Esophagus mucosa (tissue), 1 donor: Measurements from ENCODE around the gene MAP4K4. TPM values are rescaled to one million over a fixed set of nuclear protein-coding genes. Genes with fewer than 3 reads are reported as not detected.

Experiments used
- ATAC-seq: fragments of 200-7000 bp; cut with Tn5 transposase; one replicate; pipeline ENCODE4 v1.9.1; 2020
- total RNA-seq: library from RNA; stranded (reverse); gene quantifications from one replicate; pipeline ENCODE4 v1.2.4, GENCODE V29; 2023
- donor health status: DM: yes; HTN: yes; CAD: no.

The MAP4K4 gene
- total RNA-seq, 1 donor from 2014 or later = 62.9 TPM

DNA sequence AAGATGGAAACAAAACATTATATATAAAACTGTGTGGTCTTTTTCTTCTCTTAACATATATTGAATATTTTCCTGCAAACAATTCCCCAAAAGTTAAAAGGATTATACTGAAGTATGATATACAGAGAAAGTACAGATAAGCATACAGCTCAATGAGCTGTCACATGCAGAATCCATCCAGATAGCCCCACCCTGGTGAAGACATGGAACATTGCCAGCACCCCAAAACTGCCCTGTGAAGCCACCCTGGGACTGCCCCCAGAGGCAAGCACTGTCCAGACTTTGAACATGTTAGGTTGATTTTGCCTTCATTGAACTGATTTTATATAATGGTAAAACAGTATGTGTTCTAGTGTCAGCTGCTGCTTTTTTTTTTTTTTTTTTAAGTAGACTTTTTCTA, 182.0 kb downstream of the MAP4K4 start:
- ATAC-seq = no peak

DNA sequence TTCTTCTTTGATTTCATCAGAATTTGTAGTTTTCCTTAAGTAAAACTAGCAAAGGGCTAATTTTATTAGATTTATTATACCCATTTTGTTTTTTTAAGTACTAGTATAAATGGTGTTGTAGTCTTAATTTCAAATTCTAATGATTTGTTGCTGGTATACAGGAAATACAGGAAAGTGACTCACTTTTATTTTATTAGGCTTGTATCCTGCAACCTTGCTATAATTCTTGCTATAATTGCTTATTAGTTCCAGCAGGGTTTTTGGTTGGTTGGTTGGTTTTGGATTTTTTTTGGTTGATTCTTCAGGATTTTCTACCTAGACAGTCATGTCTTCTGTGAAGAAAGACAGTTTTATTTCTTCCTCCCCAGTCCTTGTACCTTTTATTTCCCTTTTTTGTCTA, 183.6 kb downstream of the MAP4K4 start:
- ATAC-seq = no peak

DNA sequence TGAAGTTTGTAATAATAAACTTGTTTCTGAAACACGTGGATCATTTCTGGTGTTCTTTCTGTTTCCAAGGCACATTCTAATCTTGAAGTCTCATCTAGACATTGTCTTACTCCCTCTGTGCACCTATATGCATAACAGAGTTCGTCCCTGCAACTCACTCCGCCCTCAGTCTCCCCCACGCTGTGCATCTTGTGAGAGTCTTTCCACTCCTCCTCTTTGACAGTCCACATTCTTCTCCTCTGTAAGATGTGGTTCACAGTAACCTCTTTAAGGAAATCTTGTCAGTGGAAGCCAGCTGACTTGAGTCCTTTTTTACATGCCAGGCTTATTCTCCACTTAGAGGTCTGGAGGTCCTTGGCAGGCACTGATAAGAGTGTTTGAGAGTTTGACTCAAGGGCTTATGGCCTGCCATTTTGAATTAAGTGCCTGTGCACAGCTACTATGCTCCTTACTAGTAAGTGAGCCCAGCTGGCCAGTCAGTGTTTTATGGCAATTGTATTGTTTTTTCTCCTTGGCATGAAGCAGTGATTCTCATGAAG, 185.3 kb downstream of the MAP4K4 start:
- no peak for ATAC-seq

DNA sequence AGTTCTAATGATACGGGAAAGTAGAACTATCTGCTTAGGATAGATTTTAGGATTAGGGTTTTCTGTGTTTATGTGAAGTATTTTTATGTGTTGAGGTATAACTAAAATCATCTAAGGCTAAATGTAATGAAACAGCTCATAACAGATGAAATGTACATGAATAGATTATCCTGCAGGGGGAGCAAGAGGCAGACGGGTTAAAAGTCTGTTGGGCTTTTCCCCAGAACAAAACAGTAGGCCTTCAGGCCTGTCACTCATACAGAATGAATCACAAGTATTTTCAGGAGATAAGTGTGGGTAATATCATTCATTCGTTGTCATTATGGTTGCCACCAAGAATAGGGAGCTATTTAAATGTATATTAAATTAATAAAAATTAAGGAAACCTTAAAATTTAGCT, 186.4 kb downstream of the MAP4K4 start:
- peak; percentile 84 for ATAC-seq

DNA sequence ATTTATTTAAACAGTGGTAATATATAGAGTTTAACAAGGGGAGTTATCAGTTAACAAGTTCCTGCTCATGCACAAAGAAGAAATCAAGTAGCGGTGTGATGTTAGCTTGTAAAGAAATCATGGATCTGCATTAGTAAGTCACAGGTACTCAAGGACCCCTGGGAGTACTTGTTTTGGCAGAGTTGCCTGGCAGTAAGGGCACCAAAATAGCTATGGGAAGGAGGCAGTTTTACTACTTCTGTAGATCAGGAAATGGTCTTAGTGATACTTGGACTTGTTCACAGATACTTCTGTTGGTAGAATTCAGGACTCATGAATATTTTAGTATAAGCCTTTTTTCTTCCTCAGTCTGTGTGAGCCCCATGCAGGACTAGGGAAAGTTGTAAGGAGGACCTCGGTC, 186.9 kb downstream of the MAP4K4 start:
- no peak for ATAC-seq

DNA sequence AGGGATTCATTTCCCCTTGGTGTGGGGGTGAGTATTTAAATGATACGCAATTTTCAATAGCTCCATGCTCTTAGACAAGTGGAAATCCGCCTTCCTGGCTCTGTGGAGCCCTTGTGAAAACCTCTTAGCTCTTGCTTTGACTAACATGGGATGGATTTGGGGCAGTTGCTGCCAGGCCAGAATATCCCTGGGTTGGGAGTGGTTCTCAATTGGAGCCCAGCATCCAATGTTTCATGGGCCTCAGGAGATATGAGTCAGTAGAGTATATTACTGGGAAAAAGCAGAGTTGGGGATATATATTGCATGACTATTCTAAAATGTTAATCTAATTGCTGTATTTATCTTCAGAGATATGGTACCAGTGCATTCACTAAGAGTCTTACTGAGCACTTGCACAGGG, 189.8 kb downstream of the MAP4K4 start:
- ATAC-seq = no peak

DNA sequence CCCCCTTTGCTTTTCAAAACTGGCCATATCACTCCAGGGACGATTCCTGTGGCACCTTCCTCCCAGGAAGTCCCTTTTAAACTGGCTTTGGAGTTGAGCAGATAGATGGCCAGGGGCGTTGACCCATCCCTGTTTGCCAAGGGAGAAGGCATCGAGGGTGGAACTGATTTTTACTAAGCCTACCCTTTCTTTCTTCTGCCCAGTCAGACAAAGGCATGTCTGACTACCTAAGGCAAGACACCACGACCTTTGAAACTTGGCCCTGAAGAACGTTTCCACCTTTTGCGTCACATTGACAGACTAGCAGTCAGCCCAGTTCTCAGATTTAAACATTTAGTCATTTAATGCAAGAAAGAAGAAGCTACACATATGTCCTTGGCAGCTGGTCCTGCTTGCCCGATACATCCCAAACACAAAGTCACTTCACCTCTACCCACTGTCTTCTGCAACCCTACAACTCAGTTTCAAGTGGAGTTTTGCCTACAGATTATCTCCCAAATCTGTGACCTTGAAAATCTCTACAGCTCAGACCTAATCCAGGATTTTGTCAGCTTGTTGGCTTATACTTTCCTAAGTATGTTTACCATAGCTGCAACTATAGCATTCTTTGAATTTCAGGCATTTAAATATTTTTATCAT, 192.1 kb downstream of the MAP4K4 start:
- peak; percentile 43 for ATAC-seq

DNA sequence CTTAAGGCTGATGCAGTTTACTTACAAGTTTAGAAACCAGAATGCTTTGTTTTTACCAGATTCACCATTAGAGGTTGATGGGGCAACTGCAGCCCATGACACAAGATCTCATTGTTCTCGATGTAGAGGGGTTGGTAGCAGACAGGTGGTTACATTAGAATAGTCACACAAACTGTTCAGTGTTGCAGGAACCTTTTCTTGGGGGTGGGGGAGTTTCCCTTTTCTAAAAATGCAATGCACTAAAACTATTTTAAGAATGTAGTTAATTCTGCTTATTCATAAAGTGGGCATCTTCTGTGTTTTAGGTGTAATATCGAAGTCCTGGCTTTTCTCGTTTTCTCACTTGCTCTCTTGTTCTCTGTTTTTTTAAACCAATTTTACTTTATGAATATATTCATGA, 194.9 kb downstream of the MAP4K4 start:
- ATAC-seq = no peak

DNA sequence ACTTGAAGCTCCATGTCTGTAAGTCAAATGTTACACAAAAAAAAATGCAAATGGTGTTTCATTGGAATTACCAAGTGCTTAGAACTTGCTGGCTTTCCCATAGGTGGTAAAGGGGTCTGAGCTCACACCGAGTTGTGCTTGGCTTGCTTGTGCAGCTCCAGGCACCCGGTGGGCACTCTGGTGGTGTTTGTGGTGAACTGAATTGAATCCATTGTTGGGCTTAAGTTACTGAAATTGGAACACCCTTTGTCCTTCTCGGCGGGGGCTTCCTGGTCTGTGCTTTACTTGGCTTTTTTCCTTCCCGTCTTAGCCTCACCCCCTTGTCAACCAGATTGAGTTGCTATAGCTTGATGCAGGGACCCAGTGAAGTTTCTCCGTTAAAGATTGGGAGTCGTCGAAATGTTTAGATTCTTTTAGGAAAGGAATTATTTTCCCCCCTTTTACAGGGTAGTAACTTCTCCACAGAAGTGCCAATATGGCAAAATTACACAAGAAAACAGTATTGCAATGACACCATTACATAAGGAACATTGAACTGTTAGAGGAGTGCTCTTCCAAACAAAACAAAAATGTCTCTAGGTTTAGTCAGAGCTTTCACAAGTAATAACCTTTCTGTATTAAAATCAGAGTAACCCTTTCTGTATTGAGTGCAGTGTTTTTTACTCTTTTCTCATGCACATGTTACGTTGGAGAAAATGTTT, 196.3 kb downstream of the MAP4K4 start:
- ATAC-seq = no peak

DNA sequence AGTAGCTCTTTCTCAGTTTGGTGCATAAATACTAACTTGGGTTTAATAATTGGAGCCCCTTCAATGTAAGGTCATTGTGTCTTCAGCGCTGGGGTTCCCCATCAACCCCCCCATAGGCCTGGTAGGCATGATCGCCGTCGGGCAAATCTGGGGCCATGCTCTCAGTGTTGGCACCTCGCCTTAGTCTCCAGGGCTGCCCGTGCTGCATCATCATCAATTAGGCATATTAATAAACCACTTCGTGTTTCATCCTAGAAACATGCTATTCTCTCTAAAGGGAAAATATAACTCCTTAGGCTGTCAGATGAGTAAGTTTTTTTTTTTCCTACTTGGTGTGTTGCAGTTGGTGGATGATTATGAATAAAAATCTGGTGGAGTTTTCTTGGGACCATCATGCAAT, 197.5 kb downstream of the MAP4K4 start:
- no peak for ATAC-seq

DNA sequence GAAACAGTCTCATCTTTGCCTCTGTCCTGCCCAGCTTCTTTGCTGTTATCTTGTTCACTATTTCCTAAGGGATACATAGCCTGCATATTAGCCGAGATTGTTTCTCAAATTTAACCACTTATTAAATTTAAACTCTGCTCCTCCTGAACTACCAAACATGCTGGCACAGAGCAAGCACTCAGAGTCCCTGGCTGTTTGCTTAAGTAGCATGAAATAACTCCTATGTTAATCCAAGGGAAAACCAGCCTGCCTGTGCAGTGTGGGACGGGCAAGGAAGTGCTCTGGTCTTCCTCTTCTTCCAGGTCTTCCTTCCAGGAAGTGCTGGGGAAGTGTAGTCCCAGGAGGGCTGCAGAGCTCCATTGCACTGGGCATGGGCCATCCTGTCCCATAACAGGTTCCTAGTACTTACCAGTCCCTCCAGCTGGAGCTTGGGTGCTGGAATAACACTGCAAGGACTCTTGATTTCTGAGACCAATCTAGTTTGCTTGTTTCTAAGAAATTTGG, 198.4 kb downstream of the MAP4K4 start:
- ATAC-seq = no peak

DNA sequence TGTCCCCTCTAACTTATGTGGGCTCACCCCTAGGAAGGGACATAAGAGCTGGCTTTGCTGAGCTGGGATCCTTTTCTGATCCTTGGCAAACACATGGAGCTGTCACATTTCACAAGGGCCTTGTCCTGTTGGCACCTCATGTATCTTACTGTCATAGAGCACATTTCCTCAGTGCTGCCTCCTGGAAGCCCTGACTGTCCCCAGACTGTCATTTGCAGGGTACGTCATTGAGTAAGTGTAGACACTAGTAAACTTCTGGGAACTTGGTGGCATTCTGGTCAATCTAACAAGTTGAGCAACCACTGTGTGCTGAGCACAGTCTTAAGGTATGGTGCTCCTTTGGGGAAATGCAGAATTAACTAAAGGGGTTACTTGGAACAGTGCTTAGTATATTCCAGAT, 199.8 kb downstream of the MAP4K4 start:
- no peak for ATAC-seq

DNA sequence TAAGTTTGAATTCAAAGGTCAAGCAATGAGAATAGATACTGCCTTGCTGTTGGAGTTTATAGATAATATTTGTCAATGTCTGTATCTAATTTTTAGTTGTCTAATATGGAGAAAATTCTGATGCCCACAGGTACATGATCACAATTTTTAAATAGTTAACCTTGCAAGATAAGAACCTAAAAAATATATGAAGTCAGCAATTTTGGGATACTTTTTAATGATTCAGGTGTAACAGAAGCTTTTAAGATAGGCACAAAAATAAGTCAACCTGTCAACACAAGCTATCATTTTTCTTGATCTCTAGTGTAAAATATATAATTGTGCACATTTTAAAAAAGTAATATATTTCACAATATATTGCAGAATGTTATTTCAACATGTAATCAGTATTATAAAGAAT, 201.8 kb downstream of the MAP4K4 start:
- ATAC-seq = no peak

DNA sequence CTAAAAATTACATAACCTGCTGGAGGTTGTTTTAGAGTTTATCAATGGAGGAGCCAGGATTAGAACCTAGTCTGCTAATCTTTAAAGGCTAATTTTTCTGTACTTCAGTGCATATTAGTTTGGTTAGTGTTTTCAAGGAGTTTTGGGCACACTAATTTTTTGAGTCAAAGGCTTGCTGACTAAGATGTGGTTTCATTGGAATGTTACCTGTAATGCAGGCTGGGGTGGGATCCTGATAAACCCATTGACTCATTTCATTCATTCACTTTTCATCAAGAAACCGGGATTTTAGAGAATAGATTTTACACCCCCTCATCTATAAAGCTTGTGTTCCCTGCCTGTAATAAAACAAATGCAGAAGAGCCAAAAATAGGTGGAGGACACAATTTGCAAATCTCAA, 202.4 kb downstream of the MAP4K4 start:
- ATAC-seq = no peak

DNA sequence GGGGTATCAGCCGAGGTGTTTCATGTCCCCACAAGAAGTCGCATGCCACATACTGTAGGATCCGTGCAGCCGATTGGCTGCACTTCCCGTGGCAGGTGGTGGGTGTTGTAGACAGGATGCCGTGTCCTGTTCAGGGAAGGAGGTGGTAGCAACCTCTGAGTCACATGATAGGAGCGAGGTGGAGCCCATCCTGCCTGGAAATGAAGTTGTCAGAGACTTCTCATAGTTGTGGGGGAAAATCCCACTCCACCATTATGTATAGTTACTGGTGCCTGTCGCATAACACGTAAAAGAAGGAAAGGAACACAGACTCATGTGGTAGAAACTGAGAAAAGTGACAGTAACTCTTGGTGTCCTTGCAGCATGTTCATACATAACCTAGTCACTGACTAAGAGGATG, 202.9 kb downstream of the MAP4K4 start:
- ATAC-seq = peak; percentile 57

DNA sequence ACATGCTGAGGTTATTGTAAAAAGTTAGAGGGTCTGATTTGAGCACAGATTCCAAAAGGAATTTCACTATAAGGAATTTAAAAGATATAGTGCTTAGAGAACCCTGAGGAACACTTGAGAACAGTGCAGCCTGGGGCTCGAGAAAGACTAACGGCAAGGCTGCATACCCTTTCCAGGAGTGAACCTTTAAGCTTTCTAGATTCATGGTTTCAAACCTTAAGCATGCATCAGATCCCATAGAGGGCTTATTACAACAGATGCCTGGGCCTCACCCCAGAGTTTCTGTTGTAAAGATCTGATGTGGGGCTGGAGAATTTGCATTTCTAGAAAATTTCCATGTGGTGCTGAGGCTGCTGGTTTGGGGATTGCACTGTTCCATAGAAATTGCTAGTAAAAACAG, 203.7 kb downstream of the MAP4K4 start:
- ATAC-seq = no peak

DNA sequence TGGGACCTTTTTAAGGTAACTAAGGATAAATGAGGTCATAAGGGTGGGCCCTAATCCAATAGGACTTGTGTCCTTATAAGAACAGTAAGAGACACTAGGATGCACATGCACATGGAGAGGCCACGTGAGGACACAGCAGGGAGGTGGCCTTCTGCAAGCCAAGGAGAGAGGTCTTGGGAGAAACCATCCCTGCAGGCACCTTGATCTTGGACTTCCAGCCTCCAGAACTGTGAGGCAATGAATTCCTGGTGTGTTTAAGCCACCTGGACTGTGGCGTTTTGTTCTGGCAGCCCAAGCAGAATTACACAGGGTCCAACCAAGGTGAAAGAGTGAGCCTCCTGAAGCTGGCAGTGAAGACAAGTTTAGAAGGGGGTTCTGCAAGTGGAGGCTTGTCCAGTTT, 204.7 kb downstream of the MAP4K4 start:
- ATAC-seq = no peak

DNA sequence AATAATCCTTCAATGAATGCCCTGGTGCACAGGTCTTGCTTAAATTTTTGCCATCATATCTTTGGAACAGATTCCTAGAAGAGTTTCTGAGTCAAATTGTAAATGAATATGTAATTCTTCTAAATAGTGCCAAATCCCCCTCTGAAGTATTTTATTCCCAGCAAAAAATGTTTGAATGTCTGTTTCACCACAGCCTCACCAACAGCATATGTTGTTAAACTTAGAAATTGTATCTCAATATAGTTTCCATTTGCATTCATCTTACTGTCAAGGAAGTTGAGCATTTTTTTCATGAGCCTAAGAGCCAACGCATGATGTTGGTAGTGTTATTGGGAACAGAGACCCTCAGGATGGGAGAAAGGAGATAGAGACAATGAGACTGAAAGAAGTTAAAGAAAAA, 207.4 kb downstream of the MAP4K4 start:
- ATAC-seq = no peak

DNA sequence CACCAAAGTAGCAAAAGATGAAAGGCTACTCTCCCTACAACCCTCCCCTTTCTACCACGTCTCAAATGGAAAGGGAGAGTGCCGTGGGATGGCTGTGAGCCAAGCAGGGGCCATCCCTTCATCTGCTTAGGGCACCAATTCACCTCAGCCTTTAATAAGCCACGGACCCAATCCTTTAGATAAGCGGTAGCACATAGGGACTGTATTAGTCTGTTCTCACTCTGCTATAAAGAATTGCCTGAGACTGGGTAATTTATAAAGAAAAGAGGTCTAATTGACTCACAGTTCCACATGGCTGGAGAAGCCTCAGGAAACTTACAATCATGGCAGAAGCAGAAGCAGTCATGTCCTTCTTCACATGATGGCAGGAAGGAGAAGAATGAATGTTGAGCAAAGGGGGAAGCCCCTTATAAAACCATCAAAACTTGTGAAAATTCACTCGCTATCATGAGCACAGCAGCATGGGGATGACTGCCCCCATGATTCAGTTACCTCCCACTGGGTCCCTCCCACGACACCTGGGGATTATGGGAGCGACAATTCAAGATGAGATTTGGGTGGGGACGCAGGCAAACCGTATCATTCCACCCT, 208.3 kb downstream of the MAP4K4 start:
- ATAC-seq = no peak

DNA sequence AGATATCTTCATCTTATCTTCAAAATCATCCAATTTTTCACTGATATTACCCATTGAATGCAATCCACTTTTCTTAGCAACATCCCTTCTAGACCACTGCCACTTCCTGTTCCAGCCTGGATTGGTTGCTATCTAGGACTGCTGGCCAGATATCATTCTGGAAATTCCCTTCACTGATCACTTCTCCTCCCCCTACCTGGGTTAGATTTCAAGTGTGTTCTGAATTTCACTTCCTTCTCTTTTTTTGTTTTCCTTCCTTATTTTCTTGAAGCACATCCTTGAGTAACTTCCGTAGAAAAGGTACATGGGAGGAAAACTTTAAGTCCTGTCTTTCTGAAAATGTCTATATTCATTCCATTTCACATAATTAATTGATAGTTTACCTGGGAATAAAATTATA, 212.3 kb downstream of the MAP4K4 start:
- no peak for ATAC-seq

DNA sequence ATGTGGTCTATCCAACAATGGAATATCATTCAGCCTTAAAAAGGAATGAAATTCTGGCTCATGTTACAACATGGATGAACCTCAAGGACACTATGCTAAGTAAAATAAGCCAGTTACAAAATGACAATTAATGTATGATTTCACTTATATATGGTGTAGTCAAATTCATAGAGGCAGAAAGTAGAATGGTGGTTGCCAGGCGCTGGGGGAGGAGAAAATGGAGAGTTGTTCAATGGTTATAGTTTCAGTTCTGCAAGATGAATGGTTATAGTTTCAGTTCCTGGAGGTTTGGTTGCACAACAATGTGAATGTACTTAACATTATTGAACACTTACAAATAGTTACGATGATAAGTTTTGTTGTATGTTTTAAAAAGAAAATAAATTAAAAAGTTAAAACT, 215.0 kb downstream of the MAP4K4 start:
- no peak for ATAC-seq

DNA sequence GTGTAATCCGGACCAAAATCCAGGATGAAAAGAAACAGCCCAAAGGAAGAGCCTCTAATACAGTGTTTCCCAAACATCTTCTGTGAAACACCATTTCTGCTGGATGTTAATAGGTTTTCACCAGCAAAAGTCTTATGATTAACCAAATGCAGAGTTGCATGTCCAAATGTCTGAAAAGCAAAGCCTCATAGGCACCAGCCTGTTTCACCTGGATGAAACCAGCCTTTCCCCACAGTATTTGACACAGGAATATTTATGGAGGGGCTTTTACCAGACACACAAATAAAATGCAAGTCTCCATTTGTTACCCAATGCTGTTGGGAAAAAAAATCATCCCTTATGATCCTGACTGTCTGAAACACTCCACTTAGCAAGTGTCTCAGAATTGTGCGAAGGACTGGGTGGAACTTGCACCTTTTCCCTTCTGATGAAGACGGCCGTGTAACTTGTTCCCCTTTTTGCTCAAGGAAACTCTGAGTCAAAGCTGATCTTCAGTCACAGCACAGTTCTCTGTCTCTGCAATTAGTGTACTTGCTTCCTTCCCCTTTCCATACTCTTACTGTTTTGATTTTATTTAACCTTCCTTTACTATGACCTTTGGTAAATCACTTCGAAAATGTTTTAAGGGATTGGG, 223.9 kb downstream of the MAP4K4 start:
- ATAC-seq = peak; percentile 37

DNA sequence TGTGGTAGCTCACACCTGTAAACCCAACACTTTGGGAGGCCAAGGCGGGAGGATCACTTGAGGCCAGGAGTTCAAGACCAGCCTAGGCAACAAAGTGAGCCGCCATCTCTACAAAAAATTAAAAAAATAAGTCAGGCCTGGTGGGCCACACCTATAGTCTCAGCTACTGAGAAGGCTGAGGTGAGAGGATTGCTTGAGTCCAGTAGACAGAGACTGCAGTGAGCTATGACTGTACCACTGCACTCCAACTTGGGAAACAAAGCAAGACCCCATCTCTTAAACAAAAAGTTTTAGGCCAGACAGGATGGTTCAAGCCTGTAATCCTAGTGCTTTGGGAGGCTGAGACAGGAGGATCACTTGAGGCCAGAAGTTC, 224.4 kb downstream of the MAP4K4 start:
- ATAC-seq = no peak
